Measurements from ENCODE around the gene ZNF430.

Gene ZNF430

Small RNA genes within 50 kb of the gene (small RNA-seq; reads per million reads assigned to genes)
- gene AC008739.3: 0 reads per million in 2 experiments

Data from SK-N-DZ (cell line).